ENCODE measurements around the gene PTPRJ. TPM values are rescaled to one million over a fixed set of nuclear protein-coding genes. Genes with fewer than 3 reads are reported as not detected.

PTPRJ gene
- total and polyA plus RNA-seq, 2 of the 4 experiments (the other 2 are of a cell fraction), result 5.6 to 14.9 TPM

- TF ChIP-seq USF2 (IDR thresholded peaks at IDR 0.05; ENCODE audit: low read depth, low read length) (no peak), RFX5 (IDR thresholded peaks at IDR 0.05; ENCODE audit: low read depth, low read length) (no peak)
Observed at GRCh38 chr11:47980907-47981621, 705 bp downstream of the PTPRJ start (continued).
